Measurements from ENCODE around the gene INTS6L.
A peak's percentile ranks its signal among the peaks of the same experiment; 100 is the strongest.

Gene INTS6L

GRCh38 chrX:135520553-135521404 lies at the start of gene INTS6L:
Gene INTS6L (plus strand): TSS chrX:135520660. CDS start chrX:135520993, 333 bp downstream.
- DNase-seq: peak; percentile 84

- no peak for DNase-seq
Observed at GRCh38 chrX:135476378-135476777, 44.1 kb upstream of the INTS6L start.

- peak; percentile 17 for DNase-seq
Observed at GRCh38 chrX:135477576-135477975, 42.9 kb upstream of the INTS6L start.

GRCh38 chrX:135480076-135480475 lies 40.4 kb upstream of the INTS6L start:
- DNase-seq: no peak

- DNase-seq: no peak
Observed at GRCh38 chrX:135481696-135482179, 38.7 kb upstream of the INTS6L start.

- peak; percentile 29 for DNase-seq
Observed at GRCh38 chrX:135484641-135485289, 35.7 kb upstream of the INTS6L start.

- DNase-seq: no peak
Observed at GRCh38 chrX:135489542-135489941, 30.9 kb upstream of the INTS6L start.

GRCh38 chrX:135490979-135491514 lies 29.4 kb upstream of the INTS6L start:
- DNase-seq: no peak

- DNase-seq: no peak
Observed at GRCh38 chrX:135494453-135494852, 26.0 kb upstream of the INTS6L start.

- DNase-seq: no peak
Observed at GRCh38 chrX:135497736-135498135, 22.7 kb upstream of the INTS6L start.

- no peak for DNase-seq
Observed at GRCh38 chrX:135498236-135498635, 22.2 kb upstream of the INTS6L start.

GRCh38 chrX:135505351-135505750 lies 15.1 kb upstream of the INTS6L start:
- no peak for DNase-seq

- DNase-seq: no peak
Observed at GRCh38 chrX:135509885-135510284, 10.6 kb upstream of the INTS6L start.

- DNase-seq: no peak
Observed at GRCh38 chrX:135512508-135513129, 7.8 kb upstream of the INTS6L start.

- DNase-seq: no peak
Observed at GRCh38 chrX:135513130-135513515, 7.3 kb upstream of the INTS6L start.

GRCh38 chrX:135516376-135516775 lies 4.1 kb upstream of the INTS6L start:
- DNase-seq: no peak

- no peak for DNase-seq
Observed at GRCh38 chrX:135518161-135518560, 2.3 kb upstream of the INTS6L start.

GRCh38 chrX:135520022-135520552 lies 373 bp upstream of the INTS6L start:
- DNase-seq: no peak

- DNase-seq: peak; percentile 69
Observed at GRCh38 chrX:135521405-135522131, 1.1 kb downstream of the INTS6L start.

- peak; percentile 57 for DNase-seq
Observed at GRCh38 chrX:135522132-135522530, 1.7 kb downstream of the INTS6L start.

- DNase-seq: no peak
Observed at GRCh38 chrX:135522878-135523693, 2.6 kb downstream of the INTS6L start.
